Large intestine (tissue), 3 donors: ENCODE measurements around the gene LIG3. TPM values are rescaled to one million over a fixed set of nuclear protein-coding genes. Genes with fewer than 3 reads are reported as not detected.

ENCODE experiments used
- DNase-seq, 2 donors: peaks; one replicate each; pipeline versions ENCODE4 v3.0.0 to v3.0.0-alpha.2; 2013
- H3K27ac ChIP-seq: one replicate; pipeline ENCODE4 v1.5.1; 2013; ENCODE audit warnings: low read length
- H3K27me3 ChIP-seq: 2 replicates; pipeline ENCODE4 v1.6.1; 2013; ENCODE audit warnings: low read length; ENCODE audit not compliant: control insufficient read depth, insufficient read depth
- H3K36me3 ChIP-seq: 2 replicates; pipeline ENCODE4 v1.6.1; 2013; ENCODE audit warnings: low read length; ENCODE audit not compliant: control insufficient read depth, insufficient read depth
- H3K4me1 ChIP-seq: one replicate; pipeline ENCODE4 v1.6.1; 2013; ENCODE audit warnings: low read length; ENCODE audit not compliant: control insufficient read depth, insufficient read depth
- H3K4me3 ChIP-seq: one replicate; pipeline ENCODE4 v1.5.1; 2013; ENCODE audit warnings: low read length
- H3K9me3 ChIP-seq: one replicate; pipeline ENCODE4 v1.6.1; 2013; ENCODE audit warnings: mild to moderate bottlenecking, low read depth, low read length, moderate library complexity; ENCODE audit not compliant: control insufficient read depth
- WGBS: methylation state at CpG from one replicate; pipeline ENCODE4 v1.1.5; 2013; ENCODE audit warnings: low lambda C conversion rate; ENCODE audit not compliant: insufficient coverage; 5-methylcytosine and 5-hydroxymethylcytosine counted together
- polyA plus RNA-seq: library from polyadenylated mRNA; unstranded; fragments of 120-200 nt; gene quantifications from one replicate; pipeline ENCODE4 v1.2.1, GENCODE V29; 2013

Gene LIG3
- polyA plus RNA-seq, 1 donor: 24.8 TPM

DNA sequence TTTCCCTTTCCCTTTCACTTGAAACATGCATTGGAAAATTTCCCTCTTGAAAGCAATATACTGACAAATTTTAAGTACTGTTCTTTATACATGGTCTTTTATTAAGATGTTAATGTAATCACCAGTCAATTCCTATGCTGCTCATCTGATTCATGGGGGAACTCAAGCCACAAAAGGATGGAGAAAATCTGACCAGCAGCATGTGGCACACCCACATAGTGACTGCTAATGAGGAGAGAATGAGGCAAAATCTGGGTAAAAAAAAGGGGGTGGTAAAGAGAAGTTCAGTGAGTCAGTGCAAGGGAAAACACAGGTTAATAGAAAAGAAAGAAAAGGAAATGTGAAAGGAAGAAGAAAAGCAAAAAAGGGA is 71.9 kb downstream of the LIG3 start:
- peak overlapping the region; percentile 92 for H3K27ac ChIP-seq
- no peaks in the 10 kb centered on the region for H3K27me3 ChIP-seq
- DNase-seq: no peak
- H3K4me3 ChIP-seq: no peak overlapping the region
- no peaks in the 10 kb centered on the region for H3K9me3 ChIP-seq
- H3K36me3 ChIP-seq: no peaks in the 10 kb centered on the region
- H3K4me1 ChIP-seq: peaks cover 44% of the 10 kb centered on the region

DNA sequence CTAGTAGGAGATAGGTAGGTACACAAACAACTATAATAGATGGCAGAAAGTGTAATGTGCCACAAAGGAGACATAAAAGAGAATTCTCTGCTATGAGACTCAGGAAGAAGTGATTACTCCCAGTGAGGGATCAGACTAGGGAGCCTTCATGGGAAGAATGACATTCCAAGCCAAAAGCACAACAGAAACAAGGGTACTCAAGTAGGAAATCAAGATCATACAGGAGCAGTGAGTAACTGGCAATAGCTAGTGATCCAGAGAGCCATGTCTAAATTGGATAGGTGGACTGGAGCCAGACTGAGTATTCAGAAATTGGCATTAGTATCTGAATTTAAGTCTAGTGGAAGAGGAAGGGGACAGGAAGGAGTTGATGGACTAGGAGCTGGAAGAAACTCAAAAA is 72.5 kb downstream of the LIG3 start:
- H3K27me3 ChIP-seq: no peaks in the 10 kb centered on the region
- peak in 1 of 2 donors; percentile 35 for DNase-seq
- peak overlapping the region; percentile 92 for H3K27ac ChIP-seq
- peaks cover 40% of the 10 kb centered on the region for H3K4me1 ChIP-seq
- H3K4me3 ChIP-seq: no peak overlapping the region
- no peaks in the 10 kb centered on the region for H3K9me3 ChIP-seq
- no peaks in the 10 kb centered on the region for H3K36me3 ChIP-seq

DNA sequence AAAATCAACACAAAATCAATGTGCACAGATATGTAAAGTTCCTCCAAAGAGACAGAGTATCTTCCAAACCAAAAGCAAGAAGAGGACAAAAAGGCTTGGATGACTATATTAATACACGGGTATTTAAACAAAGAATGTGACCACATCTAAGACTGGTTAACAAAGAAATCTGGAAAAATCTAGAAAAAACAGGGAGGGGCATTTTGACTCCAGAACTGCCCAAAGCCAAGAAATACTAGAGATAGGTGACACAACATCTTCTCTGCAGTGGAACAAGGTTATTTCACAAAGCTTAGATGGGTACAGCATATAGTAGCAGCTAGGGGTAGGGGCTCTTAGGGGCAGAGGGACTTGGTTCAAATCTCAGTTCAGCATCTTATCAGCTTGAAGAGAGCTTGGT is 72.9 kb downstream of the LIG3 start:
- Histone ChIP-seq H3K4me1 (peaks cover 40% of the 10 kb centered on the region), H3K27ac (peak overlapping the region; percentile 92), H3K9me3 (no peaks in the 10 kb centered on the region), H3K36me3 (no peaks in the 10 kb centered on the region), H3K4me3 (no peak overlapping the region), H3K27me3 (no peaks in the 10 kb centered on the region)
- no CpG with 5 or more reads among the region's 1 CpG for whole genome bisulfite sequencing
- no peak for DNase-seq

DNA sequence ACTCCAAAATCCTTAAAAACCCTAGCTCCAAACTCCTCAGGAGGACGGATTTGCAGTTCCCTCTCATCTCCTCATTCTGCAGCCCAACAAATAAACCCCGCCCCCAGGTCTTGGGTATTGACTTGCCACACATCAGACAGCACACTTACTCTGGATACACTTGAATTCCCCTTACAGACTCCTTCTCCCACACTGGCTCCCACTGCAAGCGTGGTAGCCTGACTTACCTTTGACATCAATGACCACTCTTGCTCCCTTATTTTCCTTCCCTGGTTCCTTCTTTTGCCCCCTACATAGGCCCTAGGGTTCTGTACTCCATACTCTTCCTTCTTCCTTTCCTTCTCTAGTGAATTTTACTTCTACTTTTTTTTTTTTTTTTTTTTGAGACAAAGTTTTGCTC is 75.7 kb downstream of the LIG3 start:
- H3K27me3 ChIP-seq: no peaks in the 10 kb centered on the region
- H3K9me3 ChIP-seq: no peaks in the 10 kb centered on the region
- no peak overlapping the region for H3K27ac ChIP-seq
- H3K4me1 ChIP-seq: peaks cover 20% of the 10 kb centered on the region
- H3K36me3 ChIP-seq: peaks cover 5% of the 10 kb centered on the region
- no peak overlapping the region for H3K4me3 ChIP-seq
- no peak for DNase-seq
- WGBS: 89% methylated on average over 1 of the region's 3 CpGs

DNA sequence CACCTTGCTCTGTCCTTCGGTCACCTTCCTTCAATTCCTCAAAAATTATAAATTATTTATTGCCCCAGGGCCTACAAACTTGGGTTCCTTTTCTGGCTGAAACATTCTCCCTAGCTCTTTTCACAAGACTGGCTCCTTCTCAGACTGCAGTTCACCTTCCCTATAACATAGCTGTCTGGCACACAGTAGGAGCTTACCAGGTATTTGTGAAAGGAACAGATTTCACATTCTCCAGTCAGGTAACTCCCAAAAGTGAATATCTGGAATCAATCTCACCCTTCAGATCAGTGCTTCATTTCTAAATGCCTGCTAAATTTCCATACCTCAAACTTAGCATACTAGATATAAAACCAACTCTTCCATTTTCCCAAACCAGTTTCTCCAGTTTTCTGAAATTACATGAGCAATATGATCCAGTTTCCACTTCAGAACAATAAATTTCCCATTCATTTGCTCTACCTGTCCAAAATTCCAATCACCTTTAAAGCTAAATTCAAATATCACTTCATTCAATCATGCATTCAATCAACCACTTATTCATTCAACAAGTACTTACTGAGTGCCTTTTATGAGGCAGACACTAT is 77.1 kb downstream of the LIG3 start:
- no peak for DNase-seq
- no peaks in the 10 kb centered on the region for H3K27me3 ChIP-seq
- H3K4me1 ChIP-seq: peaks cover 11% of the 10 kb centered on the region
- 100% methylated on average over 1 of the region's 1 CpG for WGBS
- no peaks in the 10 kb centered on the region for H3K9me3 ChIP-seq
- no peak overlapping the region for H3K4me3 ChIP-seq
- peaks cover 5% of the 10 kb centered on the region for H3K36me3 ChIP-seq
- H3K27ac ChIP-seq: no peak overlapping the region

Other genes with a start within 250 kb of the LIG3 start
- gene CCT6B, start 19.1 kb upstream of the LIG3 start, polyA plus RNA-seq: 2.8 TPM
- gene ZNF830, start 19.0 kb upstream of the LIG3 start, polyA plus RNA-seq: 18.4 TPM
- gene RFFL, start 83.2 kb downstream of the LIG3 start, polyA plus RNA-seq: 31.1 TPM
- gene RAD51D, start 139.3 kb downstream of the LIG3 start, polyA plus RNA-seq: 14.4 TPM
- 0.07 TPM for gene FNDC8, start 141.1 kb downstream of the LIG3 start, polyA plus RNA-seq
- gene NLE1, start 161.8 kb downstream of the LIG3 start, polyA plus RNA-seq: 14.1 TPM
- 0.28 TPM for gene UNC45B, start 167.3 kb downstream of the LIG3 start, polyA plus RNA-seq
- gene SLC35G3, start 213.9 kb downstream of the LIG3 start, polyA plus RNA-seq: not detected